Left lung (tissue), 10 donors: ENCODE measurements around the gene CORIN. TPM values are rescaled to one million over a fixed set of nuclear protein-coding genes. Genes with fewer than 3 reads are reported as not detected.
"Not testable (repeated sequence)": the region's sequence is repeated elsewhere in the genome, so short reads cannot be mapped to it uniquely, and the experiment has no call there.

Source experiments
- ATAC-seq: fragments of 200-7000 bp; cut with Tn5 transposase; one replicate; pipeline ENCODE4 v1.9.1; 2020; ENCODE audit warnings: moderate library complexity
- DNase-seq, 4 donors: peaks; one replicate each; pipeline ENCODE4 v3.0.0-alpha.2; 2013 to 2020
- H3K27ac ChIP-seq, 2 donors: fragments of 200-600 bp; sonication (generic) in 1 of 2; one replicate each; pipeline versions ENCODE4 v1.5.0 to v1.8.0; 2020 to 2021
- H3K27me3 ChIP-seq, 2 donors: fragments of 200-600 bp; sonication (generic) in 1 of 2; one replicate each; pipeline versions ENCODE4 v1.5.0 to v1.8.0; 2020 to 2021
- H3K36me3 ChIP-seq, 2 donors: fragments of 200-600 bp; sonication (generic) in 1 of 2; one replicate each; pipeline versions ENCODE4 v1.5.0 to v1.8.0; 2020 to 2021
- H3K4me1 ChIP-seq, 2 donors: fragments of 200-600 bp; one replicate each; pipeline ENCODE4 v1.8.0; 2021
- H3K4me3 ChIP-seq, 2 donors: fragments of 200-600 bp; sonication (generic) in 1 of 2; one replicate each; pipeline versions ENCODE4 v1.5.0 to v1.8.0; 2020 to 2021; ENCODE audit warnings: mild to moderate bottlenecking in 1 of 2
- H3K9me3 ChIP-seq, 2 donors: fragments of 200-600 bp; sonication (generic) in 1 of 2; one replicate each; pipeline versions ENCODE4 v1.5.0 to v1.8.0; 2020 to 2021
- CTCF ChIP-seq, 2 donors: fragments of 200-600 bp; sonication (generic) in 1 of 2; IDR thresholded peaks; one replicate each; pipeline versions ENCODE4 v1.5.0 to v1.8.0; 2021; ENCODE audit warnings: antibody characterized with exemption in 2 of 2
- intact Hi-C, 2 donors: fragments of 100-400 bp; cut with DNase I; formaldehyde crosslinking; loops; one replicate each; pipeline versions ENCODE4 v1.11.2 to v1.14.2; 2022
- polyA plus RNA-seq, 6 donors: library from polyadenylated mRNA; unstranded; fragments of 120-200 nt; gene quantifications; one replicate each; pipeline ENCODE4 v1.2.1, GENCODE V29; 2013; ENCODE audit not compliant: insufficient read length in 6 of 6
- total RNA-seq, 2 donors: library from RNA; stranded (reverse); fragmentation: NEBNext Ultra II Directional; extraction: Animal tissue kit (Norgen Biotek cat#: 25700); gene quantifications; one replicate each; pipeline ENCODE4 v1.2.1, GENCODE V29; 2021
- donor health status: DM: no; HTN: yes; CAD: no.
- donor health status: DM: no; HTN: no; CAD: no.

The CORIN gene
- total and polyA plus RNA-seq, 8 donors: 1.4 to 6.3 (median 3.3) TPM

DNA sequence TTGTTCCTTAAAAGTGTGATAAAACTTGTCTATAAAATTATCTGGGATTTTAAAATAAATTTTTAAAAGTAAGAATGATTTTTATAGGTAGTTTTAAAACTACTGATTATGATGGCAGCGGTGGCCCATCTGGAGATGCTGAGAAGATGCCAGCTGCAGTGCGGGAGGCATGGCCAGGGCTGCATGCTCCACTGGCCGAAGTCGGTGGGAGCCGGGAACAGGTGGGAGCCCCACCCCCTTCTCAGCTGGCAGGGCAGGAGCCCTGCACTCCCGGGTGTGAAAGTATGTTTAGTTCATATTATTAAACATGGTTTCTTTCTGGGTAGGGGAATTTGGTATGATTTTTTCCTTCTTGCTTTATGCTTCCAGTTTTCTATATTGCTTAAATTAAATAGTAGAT is 63.8 kb downstream of the CORIN start:
- DNase-seq: no peak
- Histone ChIP-seq H3K9me3 (no peaks in the 10 kb centered on the region), H3K4me3 (no peak overlapping the region), H3K27me3 (no peaks in the 10 kb centered on the region), H3K4me1 (no peaks in the 10 kb centered on the region), H3K27ac (no peak overlapping the region), H3K36me3 (no peaks in the 10 kb centered on the region)
- ATAC-seq: no peak
- no peak for TF ChIP-seq CTCF (IDR thresholded peaks at IDR 0.05)
- intact Hi-C loops: no loop called here

DNA sequence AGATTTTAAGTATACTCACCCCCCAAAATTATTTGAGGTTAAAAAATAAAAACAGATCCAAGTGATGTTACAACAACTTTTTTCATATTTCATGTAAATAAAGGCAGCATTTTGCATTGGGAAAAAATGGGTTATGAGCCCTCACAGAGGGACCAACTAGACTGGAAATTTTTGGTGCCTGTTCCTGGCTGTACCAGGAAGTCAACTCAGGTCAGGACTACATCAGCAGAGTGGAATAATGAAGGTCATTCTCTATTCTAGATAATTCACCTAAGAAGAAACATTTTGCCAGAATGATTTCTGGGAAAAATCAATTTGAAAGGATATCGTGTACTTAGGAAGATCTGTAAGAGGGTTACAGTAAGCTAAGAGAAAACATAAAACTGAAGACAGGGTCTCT is 66.8 kb downstream of the CORIN start:
- Histone ChIP-seq H3K36me3 (no peaks in the 10 kb centered on the region), H3K4me3 (no peak overlapping the region), H3K4me1 (no peaks in the 10 kb centered on the region), H3K27ac (no peak overlapping the region), H3K27me3 (no peaks in the 10 kb centered on the region), H3K9me3 (no peaks in the 10 kb centered on the region)
- ATAC-seq (no peak), DNase-seq (no peak)
- intact Hi-C loops: no loop called here
- no peak for TF ChIP-seq CTCF (IDR thresholded peaks at IDR 0.05)

- H3K4me1 ChIP-seq, H3K27ac ChIP-seq, H3K36me3 ChIP-seq, H3K27me3 ChIP-seq, H3K9me3 ChIP-seq, DNase-seq, H3K4me3 ChIP-seq, ATAC-seq, intact Hi-C loops: not testable (repeated sequence)
Observed at GRCh38 chr4:47767956-47768355, 69.9 kb downstream of the CORIN start.

GRCh38 chr4:47763279-47763678 is 74.6 kb downstream of the CORIN start:
- H3K4me1 ChIP-seq: no peaks in the 10 kb centered on the region
- no peak overlapping the region for H3K27ac ChIP-seq
- H3K27me3 ChIP-seq: no peaks in the 10 kb centered on the region
- no peak for TF ChIP-seq CTCF (IDR thresholded peaks at IDR 0.05)
- intact Hi-C loops: no loop called here
- no peaks in the 10 kb centered on the region for H3K36me3 ChIP-seq
- ATAC-seq: no peak
- peaks cover 0 to 6% of the 10 kb centered on the region in 2 donors for H3K9me3 ChIP-seq
- no peak overlapping the region for H3K4me3 ChIP-seq
- no peak for DNase-seq

DNA sequence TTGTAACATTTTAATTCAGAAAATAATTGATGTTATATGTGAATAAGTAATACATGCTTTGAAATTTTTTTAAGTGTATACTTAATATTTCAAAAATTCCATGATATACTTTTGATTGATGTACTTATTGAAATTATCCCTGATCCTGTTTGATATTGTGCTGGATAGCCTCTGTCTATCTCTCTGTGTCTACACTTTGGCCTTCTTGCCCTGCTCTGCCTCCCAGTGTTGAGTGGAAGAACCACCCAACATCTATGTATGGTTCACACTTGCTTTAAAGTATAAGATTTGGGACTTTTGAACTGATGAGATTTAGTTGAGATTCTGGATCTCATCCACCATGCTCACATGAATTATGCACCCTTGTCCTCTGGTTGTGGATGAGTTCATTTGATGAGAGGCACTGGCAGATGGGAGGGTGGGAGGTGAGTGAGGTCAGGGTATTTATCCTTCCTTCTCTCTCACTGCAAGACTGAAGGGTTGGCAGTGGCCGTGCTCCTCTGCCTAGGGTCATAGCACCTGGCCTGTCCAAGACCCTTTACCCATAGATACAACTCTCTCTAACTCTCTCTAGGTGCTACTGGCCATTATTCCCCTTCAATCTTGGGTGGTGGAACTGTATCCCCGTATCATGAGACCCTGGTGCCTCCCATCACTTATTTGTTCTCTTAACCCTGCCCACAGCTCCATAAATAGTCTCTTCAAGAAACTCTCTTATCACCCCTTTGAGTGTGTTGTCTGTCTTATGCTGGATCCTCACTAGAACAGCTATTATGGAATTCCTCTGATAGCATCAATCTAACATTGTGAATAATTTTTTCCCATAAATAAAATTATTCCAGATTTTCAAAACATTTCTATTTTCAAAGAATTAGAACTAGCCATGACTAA is 75.2 kb downstream of the CORIN start:
- H3K4me1 ChIP-seq: no peaks in the 10 kb centered on the region
- no peak for TF ChIP-seq CTCF (IDR thresholded peaks at IDR 0.05)
- H3K9me3 ChIP-seq: peaks cover 0 to 6% of the 10 kb centered on the region in 2 donors
- H3K27ac ChIP-seq: no peak overlapping the region
- no peak for DNase-seq
- no peaks in the 10 kb centered on the region for H3K36me3 ChIP-seq
- H3K4me3 ChIP-seq: no peak overlapping the region
- intact Hi-C loops: no loop called here
- no peaks in the 10 kb centered on the region for H3K27me3 ChIP-seq
- ATAC-seq: no peak

DNA sequence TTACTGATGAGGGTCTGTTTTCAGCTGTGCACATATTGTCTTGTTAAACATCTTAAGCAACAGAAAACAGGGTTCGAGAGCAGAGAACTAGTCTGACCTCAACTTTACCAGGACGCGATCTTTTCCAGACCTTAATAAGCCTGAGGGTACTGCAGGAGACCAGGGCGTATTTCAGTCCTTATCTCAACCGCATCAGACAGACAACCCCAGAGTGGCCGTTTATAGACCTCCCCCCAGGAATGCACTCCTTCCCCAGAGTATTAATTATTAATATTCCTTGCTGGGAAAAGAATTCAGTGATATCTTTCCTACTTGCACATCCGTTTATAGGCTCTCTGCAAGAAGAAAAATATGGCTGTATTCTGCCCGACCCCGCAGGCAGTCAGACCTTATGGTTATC is 84.6 kb downstream of the CORIN start:
- H3K27ac ChIP-seq, H3K4me3 ChIP-seq, intact Hi-C loops, ATAC-seq, H3K9me3 ChIP-seq, DNase-seq, H3K27me3 ChIP-seq, H3K4me1 ChIP-seq, H3K36me3 ChIP-seq: not testable (repeated sequence)
